ENCODE results near the gene HBEGF.

- TF ChIP-seq CTCF (IDR thresholded peaks at IDR 0.05; ENCODE audit: insufficient read depth, low read depth, low read length) (no peak), EZH2 (IDR thresholded peaks at IDR 0.05; ENCODE audit: insufficient read depth, low read length) (no peak)
These were observed 470 bp downstream of the HBEGF start for GRCh38 chr5:140345919-140346347.

Data from astrocyte (in vitro differentiated cells and primary cell).